ENCODE data around the gene ADAMTS2. TPM values are rescaled to one million over a fixed set of nuclear protein-coding genes. Genes with fewer than 3 reads are reported as not detected.

The ADAMTS2 gene
- polyA plus RNA-seq, 3 donors: 0.74 to 2.3 TPM; not detected in 1

DNA sequence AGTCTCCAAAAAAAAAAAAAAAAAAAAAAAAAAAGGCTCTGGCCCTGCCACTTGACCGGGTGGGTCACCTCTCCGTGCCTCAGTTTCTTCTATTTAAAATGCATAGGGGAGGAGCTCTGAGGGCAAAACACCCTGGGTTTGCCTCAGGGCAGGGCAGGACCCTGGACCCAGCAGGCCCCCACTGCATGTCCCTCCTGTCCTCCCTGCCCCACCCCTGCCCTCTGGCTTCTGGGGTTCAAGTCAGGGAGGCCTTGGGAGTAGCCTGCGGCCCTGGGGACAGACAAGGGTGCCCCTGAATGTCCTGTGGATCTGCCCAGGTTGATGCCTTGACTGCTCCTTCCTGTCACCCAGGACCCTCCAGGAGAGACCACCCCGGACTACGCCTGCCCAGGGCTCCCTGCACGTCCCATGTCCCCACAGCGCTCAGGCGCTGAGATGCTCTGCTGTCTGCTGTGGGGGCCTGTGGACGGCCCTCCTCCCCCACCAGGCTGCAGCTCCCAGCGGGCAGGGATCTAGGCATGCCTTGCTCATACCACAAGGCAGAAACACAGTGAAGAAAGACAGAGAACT, 35.4 kb downstream of the ADAMTS2 start:
- Histone ChIP-seq H4K20me1 (ENCODE audit: insufficient read depth, low read length) (no peaks in the 10 kb centered on the region), H3K79me2 (ENCODE audit: insufficient read depth, low read length) (no peaks in the 10 kb centered on the region), H2AFZ (ENCODE audit: insufficient read depth, low read depth, low read length, poor library complexity, severe bottlenecking) (no peak overlapping the region), H3K27me3 (ENCODE audit: control insufficient read depth in 2 of 2, insufficient read depth in 2 of 2, low read length in 2 of 2) (no peaks in the 10 kb centered on the region), H3K27ac (ENCODE audit: low read depth in 1 of 2, low read length in 2 of 2) (no peak overlapping the region), H3K36me3 (replicated peaks in 1 of 2; ENCODE audit: control insufficient read depth in 1 of 2, insufficient read depth in 2 of 2, low read length in 2 of 2) (no peaks in the 10 kb centered on the region), H3K4me3 (replicated peaks in 1 of 3; ENCODE audit: low read depth in 2 of 3, low read length in 3 of 3) (no peak overlapping the region), H3K4me2 (replicated peaks; ENCODE audit: extremely low read depth, low read length, poor library complexity, severe bottlenecking) (no peak overlapping the region), H3K9ac (ENCODE audit: insufficient read depth, low read length, poor library complexity, severe bottlenecking) (no peak overlapping the region), H3K9me3 (replicated peaks in 1 of 2; ENCODE audit: control insufficient read depth in 1 of 2, insufficient read depth in 1 of 2, low read length in 2 of 2) (peaks cover 4% of the 10 kb centered on the region in 2 donors), H3K4me1 (ENCODE audit: control insufficient read depth in 1 of 2, insufficient read depth in 2 of 2, low read length in 2 of 2) (no peaks in the 10 kb centered on the region)
- H3K27ac Mint-ChIP-seq: no peak overlapping the region
- H3K4me1 Mint-ChIP-seq: no peaks in the 10 kb centered on the region
- H3K4me3 Mint-ChIP-seq: no peak overlapping the region
- intact Hi-C loops (cut with micrococcal nuclease): no loop called here
- TF ChIP-seq, protein P1, sequence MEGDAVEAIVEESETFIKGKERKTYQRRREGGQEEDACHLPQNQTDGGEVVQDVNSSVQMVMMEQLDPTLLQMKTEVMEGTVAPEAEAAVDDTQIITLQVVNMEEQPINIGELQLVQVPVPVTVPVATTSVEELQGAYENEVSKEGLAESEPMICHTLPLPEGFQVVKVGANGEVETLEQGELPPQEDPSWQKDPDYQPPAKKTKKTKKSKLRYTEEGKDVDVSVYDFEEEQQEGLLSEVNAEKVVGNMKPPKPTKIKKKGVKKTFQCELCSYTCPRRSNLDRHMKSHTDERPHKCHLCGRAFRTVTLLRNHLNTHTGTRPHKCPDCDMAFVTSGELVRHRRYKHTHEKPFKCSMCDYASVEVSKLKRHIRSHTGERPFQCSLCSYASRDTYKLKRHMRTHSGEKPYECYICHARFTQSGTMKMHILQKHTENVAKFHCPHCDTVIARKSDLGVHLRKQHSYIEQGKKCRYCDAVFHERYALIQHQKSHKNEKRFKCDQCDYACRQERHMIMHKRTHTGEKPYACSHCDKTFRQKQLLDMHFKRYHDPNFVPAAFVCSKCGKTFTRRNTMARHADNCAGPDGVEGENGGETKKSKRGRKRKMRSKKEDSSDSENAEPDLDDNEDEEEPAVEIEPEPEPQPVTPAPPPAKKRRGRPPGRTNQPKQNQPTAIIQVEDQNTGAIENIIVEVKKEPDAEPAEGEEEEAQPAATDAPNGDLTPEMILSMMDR (IDR thresholded peaks at IDR 0.05): no peak
- H3K36me3 Mint-ChIP-seq: no peaks in the 10 kb centered on the region
- peaks cover 0 to 2% (median under 1%) of the 10 kb centered on the region in 3 donors for H3K27me3 Mint-ChIP-seq (ENCODE audit: low read depth in 3 of 3)
- peaks cover 5 to 24% (median 11%) of the 10 kb centered on the region in 7 donors for H3K9me3 Mint-ChIP-seq
- 91% methylated on average over 7 of the region's 10 CpGs for WGBS (ENCODE audit: insufficient coverage)
- no peak for DNase-seq

DNA sequence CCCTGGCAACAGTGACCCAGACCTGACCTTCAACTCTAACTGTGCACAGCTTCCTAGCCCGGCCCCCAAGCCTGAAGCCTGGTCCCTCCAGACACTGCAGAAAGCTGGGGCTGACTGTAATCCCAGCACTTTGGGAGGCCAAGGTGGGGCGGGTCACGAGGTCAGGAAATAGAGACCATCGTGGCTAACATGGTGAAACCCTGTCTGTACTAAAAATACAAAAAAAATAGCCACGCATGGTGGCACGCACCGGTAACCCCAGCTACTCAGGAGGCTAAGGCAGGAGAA, 35.9 kb downstream of the ADAMTS2 start:
- WGBS (ENCODE audit: insufficient coverage): 88% methylated on average over 7 of the region's 7 CpGs
- Histone ChIP-seq H3K4me3 (replicated peaks in 1 of 3; ENCODE audit: low read depth in 2 of 3, low read length in 3 of 3) (no peak overlapping the region), H3K79me2 (ENCODE audit: insufficient read depth, low read length) (no peaks in the 10 kb centered on the region), H3K36me3 (replicated peaks in 1 of 2; ENCODE audit: control insufficient read depth in 1 of 2, insufficient read depth in 2 of 2, low read length in 2 of 2) (no peaks in the 10 kb centered on the region), H4K20me1 (ENCODE audit: insufficient read depth, low read length) (no peaks in the 10 kb centered on the region), H2AFZ (ENCODE audit: insufficient read depth, low read depth, low read length, poor library complexity, severe bottlenecking) (no peak overlapping the region), H3K9me3 (replicated peaks in 1 of 2; ENCODE audit: control insufficient read depth in 1 of 2, insufficient read depth in 1 of 2, low read length in 2 of 2) (peaks cover 4 to 10% of the 10 kb centered on the region in 2 donors), H3K27me3 (ENCODE audit: control insufficient read depth in 2 of 2, insufficient read depth in 2 of 2, low read length in 2 of 2) (no peaks in the 10 kb centered on the region), H3K4me2 (replicated peaks; ENCODE audit: extremely low read depth, low read length, poor library complexity, severe bottlenecking) (no peak overlapping the region), H3K4me1 (ENCODE audit: control insufficient read depth in 1 of 2, insufficient read depth in 2 of 2, low read length in 2 of 2) (no peaks in the 10 kb centered on the region), H3K9ac (ENCODE audit: insufficient read depth, low read length, poor library complexity, severe bottlenecking) (no peak overlapping the region), H3K27ac (ENCODE audit: low read depth in 1 of 2, low read length in 2 of 2) (no peak overlapping the region)
- Mint-ChIP-seq H3K27me3 (ENCODE audit: low read depth in 3 of 3) (peaks cover 0 to 4% (median 2%) of the 10 kb centered on the region in 3 donors), H3K9me3 (peaks cover 6 to 29% (median 15%) of the 10 kb centered on the region in 7 donors), H3K27ac (no peak overlapping the region), H3K4me3 (no peak overlapping the region), H3K4me1 (no peaks in the 10 kb centered on the region), H3K36me3 (no peaks in the 10 kb centered on the region)
- intact Hi-C loops (cut with micrococcal nuclease): no loop called here
- TF ChIP-seq, protein P1 (IDR thresholded peaks at IDR 0.05): no peak
- DNase-seq: no peak
